NCI-H1694 treated with DMSO at 0.1 percent for 48 hours (cell line): ENCODE data around the gene PPP1R3D.
A peak's percentile ranks its signal among the peaks of the same experiment; 100 is the strongest.
"Not testable (repeated sequence)": the region's sequence is repeated elsewhere in the genome, so short reads cannot be mapped to it uniquely, and the experiment has no call there.

Source experiments
- DNase-seq: peaks from one replicate; lab custom pipeline; 2025; lab: John Stamatoyannopoulos, UW

The PPP1R3D gene, protein sequence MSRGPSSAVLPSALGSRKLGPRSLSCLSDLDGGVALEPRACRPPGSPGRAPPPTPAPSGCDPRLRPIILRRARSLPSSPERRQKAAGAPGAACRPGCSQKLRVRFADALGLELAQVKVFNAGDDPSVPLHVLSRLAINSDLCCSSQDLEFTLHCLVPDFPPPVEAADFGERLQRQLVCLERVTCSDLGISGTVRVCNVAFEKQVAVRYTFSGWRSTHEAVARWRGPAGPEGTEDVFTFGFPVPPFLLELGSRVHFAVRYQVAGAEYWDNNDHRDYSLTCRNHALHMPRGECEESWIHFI

DNA sequence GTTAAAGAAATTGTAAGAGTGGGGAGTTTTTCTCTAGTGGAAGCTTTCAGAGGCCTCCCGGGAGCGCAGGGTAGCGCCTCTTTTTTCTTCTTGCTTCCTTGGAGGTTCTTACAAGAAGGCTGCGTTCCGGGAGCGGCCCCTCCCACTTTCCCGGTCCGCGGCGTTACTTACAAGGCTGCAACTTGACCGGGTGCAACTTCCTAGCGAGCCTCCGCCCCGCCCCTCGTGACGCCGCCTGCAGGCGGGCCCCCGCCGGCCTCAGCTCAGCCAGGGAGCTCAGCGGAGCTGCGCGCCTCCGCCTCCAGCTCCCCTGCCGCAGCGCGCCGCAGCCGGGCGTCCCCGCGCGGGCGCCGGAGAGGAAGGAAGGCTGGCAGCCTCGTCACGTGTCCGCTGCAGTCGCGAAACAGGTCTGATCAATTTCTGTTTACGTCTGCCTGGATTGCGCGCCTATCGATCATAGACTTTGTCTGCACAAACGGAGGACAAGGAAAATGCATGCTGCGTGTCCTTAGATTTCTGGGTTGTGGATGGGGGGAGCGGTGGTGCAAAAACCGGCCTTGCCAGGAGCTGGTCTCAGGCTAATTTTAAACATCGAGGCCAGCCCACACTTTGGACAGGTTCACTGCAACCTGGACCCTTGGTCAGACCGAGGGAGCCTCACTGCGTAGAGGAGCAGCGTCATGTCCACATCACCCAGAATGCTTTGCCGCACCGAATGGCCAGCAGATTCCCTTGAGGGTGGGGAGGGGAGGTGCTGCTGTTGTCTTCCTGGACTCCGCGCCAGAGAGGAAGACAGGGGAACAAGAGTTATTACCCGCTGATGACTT is at the start of gene PPP1R3D, which contains the start of gene FAM217B:
Gene PPP1R3D, minus strand, starts transcription at position 177 of the 827 bp plus-strand sequence. CDS start 374 bp downstream, outside the sequence.
Gene FAM217B, plus strand, starts transcription at position 261 of the 827 bp plus-strand sequence. CDS start 3,555 bp downstream, outside the sequence.
- DNase-seq, result peak; percentile 14

DNA sequence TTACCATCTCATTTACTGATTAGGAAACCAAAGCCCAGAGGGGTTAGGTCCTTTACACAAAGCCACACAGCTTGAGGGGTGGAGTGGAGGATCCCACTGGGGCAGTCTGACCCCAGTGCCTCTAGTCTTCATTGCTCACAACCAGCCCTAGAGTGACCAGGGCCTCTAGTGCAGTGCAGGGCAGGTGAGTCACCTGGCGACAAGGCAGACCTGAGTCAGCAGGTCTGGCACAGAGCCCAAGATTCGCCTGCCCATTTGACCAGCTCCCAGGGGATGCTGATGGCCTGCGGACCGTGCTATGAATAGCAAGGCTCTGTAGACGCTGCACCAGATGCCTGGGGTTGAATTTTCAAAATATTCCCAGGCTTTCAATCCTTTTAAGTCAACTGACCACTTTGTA is 48.0 kb upstream of the PPP1R3D start:
- DNase-seq, result no peak

DNA sequence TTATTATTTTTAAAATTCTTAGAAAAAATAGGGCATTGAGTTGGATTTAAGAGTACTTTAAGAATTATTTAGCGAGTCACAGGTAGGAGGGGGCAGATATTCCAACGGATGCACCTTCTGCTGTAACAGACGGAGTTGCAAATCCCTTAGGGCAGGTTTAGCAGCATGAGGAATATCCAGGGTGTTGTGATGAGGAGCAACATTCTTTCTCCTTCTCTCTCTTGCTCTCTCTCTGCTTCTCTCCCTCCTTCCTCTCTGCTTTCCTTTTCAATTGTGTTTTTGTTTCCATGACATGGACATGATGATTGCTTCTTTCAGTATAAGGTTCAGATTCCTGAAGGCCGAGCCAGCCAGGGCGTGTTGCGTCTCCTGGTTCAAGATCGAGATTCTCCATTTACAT is 47.0 kb upstream of the PPP1R3D start:
- no peak for DNase-seq

DNA sequence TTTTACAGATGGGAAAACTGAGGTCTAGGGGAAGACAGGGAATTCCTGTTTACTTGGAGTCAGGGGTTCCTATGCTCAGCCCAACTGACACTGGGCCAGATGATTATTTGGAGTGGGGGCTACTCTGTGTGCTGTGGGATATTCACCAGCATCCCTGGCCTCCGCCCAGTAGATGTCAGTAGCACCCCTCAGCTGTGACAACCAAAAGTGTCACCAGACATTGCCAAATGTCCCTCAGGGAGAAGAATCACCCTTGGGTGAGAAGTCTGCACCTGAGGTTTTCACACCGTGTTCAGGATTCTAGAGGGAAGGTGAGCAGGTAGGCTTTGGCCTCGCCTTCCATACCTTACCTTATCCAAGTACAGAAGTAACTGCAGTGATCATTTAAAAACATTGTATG is 45.8 kb upstream of the PPP1R3D start:
- DNase-seq, result no peak

DNA sequence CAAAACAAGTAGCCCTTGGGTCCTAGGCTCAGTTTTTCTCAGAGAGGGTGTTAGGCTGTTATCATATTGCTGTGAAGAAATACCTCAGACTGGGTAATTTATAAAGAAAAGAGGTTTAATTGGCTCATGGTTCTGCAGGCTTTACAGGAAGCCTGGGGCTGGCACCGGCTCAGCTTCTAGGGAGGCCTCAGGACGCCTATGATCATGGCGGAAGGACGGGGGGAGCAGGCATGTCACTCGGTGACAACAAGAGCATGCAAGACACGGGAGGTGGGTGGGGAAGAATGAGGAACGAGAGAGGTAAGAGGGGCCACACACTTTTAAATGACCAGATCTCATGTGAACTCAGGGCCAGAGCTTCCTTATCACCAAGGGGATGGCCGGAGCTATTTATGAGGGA is 45.1 kb upstream of the PPP1R3D start:
- DNase-seq, result no peak

DNA sequence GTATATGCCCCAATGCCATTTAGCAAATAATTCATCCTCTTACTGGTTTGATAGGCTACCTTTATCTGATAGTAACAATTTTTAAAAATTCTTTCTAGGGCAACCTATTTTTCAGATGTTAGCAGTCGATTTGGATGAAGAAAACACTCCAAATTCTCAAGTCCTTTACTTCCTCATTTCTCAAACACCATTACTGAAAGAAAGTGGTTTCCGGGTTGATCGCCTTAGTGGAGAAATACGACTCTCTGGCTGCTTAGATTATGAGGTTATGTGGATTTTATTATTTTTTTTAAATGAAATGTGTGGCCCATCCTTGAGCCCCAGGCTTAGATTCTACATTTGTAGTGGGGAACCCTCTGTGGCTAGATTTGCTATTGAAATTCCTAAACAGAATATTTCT is 44.4 kb upstream of the PPP1R3D start:
- no peak for DNase-seq

DNA sequence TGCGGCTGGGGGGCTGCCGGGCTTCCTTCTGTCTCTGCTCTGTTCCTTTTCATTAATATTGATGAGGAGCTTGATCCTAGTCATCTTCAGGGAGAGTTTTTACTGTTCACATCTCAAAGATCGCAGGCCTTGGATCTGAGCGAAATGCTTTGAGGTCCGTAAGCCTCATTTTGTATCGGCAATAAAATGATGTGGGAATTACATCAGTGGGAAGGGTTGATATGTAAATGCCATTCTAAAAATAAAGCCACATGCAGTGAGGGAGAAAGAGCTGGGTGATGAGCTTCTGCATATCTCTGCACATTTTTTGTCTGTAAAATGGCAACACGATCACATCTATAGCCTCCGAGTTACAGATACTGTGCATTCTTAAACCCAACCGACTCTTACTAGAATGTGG is 43.0 kb upstream of the PPP1R3D start:
- DNase-seq, result no peak

DNA sequence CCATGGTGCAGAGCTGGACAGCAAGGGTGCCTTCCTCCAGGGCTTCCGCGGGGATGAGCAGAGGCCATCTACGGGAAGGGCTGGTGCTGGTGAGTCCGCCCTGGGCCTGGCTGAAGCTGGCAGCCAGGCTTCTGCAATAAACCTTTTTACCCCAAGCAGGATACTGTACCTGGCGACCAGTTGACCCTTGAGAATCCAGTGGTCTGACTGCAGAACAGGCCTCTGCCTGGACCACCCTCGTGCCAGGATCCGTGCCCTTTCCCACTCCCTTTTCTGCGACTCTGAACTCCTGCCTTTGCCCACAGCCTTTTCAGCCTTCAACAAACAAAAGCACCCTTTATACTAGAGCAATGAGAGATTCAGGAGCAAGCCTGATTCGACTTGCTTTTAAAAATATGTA is 37.0 kb upstream of the PPP1R3D start:
- no peak for DNase-seq

DNA sequence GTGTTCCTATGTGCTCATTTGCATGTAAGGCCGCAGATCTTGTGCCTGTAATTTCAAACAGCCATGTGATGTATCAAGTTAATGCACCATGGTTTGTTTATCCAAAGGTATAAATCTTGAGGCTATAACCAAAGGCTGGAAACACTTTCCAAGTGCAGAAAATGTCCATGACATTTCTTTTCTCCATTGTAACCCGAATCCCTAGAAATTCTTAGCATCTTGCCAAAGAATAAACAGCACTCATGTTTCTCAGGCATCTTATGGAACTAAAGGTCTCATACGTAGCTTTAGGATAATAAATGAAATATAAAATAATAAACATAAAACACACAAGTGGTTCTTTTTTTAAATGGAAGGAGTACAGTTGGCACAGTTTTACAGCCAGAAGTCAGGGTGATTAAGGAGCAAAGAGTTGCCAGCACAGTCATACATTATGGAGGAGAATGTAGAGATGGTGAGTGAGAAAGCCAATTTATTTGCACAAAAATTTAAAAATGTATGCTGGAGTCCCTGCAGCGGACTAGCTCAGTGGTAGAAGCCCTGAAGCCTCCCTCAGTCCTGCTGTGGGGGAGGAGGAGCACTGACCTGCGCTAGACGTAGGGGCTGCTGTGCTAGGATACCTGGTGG is 36.2 kb upstream of the PPP1R3D start:
- DNase-seq, result no peak

DNA sequence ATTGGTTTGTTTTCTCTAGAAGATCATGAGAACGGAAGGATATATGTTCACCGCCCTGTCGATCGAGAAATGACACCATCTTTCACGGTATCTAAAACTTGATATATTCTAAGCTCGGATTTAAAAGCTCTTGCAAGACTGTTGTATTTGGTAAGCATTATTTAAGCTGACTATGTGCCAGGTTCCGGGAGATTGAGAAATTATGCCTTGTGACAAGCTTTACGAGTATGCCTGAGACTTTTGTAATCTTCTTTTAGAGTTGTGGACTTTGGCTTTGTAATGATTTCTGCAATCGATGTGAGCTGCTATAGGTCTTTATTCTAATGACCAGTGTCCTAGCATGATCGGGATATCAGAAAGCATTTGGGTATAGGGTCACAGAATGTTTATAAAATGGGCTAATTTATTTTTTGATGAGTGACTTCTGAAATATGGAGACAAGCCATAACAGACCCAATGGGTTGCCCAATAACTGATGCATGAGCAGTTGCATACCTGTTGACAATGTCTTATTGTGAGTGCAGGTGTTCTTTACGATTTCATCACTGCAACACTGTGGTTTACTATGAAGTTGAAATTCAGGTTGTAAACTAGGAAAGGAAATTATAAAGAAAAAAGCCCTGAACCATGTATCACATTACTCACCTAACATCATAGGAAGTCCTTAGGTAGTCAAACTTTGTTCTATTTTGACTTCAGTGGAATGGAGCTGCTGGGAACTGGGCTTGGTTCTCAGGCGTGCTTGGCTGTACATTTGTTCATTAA is 32.1 kb upstream of the PPP1R3D start:
- no peak for DNase-seq

DNA sequence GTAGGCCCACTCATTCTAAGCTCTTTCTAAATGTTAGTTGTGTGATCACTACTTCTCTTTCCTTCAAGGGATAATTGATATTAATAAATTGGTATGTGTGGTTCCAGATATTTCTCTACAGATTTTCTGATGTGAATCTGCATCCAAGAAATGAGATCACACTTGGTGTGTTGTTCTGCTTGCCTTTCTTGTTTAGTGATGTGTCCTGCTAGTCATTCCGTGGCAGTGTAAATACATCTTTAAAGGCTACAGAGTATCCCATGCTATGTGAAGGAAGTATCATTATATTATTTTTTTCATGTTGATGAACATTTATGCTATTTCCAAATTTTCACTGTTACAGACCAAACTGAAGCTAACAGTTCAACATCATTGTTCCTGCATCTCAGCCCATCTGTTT is 31.3 kb upstream of the PPP1R3D start:
- no peak for DNase-seq

DNA sequence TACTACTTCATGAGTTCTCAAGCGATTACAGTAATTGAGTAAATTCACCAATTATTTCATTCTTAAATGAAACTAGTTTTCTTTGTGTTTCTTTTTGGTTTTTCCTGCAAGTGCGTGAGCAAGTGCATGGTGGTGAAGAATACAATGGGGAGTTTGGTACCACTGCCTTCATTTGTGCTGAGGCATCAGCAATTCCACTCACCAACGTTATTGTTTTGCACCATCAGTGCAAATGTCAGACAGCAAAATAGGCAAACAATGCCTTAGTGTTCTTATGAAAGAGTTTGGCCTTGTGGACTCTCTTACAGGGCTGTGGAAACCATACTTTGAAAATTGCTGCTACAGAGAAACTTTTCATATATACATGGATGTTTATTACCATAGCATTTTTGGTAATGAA is 26.3 kb upstream of the PPP1R3D start:
- no peak for DNase-seq

DNA sequence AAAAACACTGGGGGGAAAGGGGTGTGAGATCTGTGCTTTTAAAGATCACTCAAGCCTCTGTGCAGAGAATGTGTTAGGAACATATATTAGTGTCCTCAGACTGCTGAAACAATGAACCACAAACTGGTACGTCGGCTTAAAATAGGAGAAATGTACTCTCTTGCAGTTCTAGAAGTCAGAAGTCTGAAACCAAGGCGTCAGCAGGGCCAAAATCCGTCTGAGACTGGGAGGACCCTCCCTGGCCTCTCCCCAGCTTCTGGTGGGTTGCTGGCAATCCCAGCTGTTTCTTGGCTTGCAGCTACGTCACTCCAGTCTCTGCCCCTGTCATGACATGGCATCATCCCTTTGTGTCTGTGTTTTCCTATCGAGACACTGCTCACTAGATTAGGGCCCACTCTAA is 22.1 kb upstream of the PPP1R3D start:
- no peak for DNase-seq

DNA sequence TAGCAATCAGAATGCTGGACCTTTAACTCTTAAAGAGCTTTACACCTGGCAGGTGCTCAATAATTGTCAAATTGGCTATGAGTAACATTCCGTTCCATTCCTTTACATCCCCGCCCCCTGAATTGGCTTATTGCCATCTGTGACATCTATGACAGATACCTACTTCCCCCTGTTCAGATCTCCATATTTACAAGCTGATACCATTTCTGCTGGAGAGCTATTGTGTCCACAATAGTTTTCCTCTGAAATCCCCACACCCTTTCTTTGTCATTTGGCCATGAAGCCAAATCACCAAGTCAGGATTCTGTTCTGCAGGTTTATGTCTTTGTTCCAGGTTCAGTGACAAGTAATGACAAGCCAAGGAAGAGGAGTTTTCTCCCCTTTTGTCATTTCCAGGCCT is 21.3 kb upstream of the PPP1R3D start:
- no peak for DNase-seq

DNA sequence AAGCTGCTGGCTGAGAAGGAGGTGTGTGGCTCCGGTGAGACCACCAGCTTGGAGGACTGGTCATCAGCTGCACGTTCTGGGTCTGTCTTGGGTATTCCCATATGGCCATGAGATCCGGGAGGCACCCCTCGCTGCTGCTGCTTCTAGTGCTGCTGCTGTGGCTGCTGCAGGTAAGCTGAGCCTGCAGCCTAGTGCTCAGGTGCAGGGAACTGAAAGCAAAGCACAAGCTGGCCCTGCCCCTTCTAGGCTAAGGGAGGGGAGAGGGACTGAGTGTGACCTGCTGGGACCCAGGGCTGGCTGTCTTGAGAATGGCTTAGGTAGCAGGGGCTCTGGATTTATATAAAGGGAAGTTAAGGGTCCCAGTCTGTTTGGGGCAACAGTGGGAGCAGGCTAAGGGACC is 18.5 kb upstream of the PPP1R3D start:
- DNase-seq, result no peak

DNA sequence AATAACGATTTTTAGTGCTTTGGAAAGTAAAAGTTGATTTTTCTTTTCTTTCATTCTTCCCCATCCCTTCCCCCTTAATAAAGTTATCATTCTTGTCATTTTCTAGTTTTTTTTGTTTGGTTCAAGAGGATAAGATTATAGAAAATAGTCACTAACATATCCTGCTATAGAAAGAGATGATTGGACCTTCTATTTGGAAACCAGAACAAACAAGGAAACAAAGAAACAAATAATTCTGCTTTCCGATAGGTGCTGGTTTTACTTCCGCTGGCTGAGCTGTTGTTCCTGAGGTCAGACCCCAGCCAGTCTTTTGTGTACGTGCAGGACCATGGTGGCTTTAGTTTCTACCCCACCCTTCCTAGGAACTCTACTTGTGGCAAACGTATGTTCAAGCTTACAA is 18.0 kb upstream of the PPP1R3D start, which contains the start of gene CDH26:
Gene CDH26, plus strand, starts transcription at position 301 of the 400 bp plus-strand sequence. CDS start 304 bp downstream, outside the sequence.
- DNase-seq, result no peak

DNA sequence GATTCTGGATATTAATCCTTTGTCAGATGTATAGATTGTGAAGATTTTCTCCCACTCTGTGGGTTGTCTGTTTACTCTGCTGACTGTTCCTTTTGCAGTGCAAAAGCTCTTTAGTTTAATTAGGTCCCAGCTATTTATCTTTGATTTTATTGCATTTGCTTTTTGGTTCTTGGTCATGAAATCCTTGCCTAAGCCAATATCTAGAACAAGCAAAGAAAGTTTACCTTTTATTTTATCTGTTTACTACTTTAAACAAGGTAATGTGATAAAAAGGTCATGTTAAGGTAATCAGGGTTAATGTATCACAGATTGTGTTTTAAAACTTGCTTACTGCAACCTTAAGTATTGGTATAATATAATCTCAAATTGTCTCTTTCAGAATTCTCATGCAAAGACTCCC is 17.5 kb upstream of the PPP1R3D start:
- not testable (repeated sequence) for DNase-seq

DNA sequence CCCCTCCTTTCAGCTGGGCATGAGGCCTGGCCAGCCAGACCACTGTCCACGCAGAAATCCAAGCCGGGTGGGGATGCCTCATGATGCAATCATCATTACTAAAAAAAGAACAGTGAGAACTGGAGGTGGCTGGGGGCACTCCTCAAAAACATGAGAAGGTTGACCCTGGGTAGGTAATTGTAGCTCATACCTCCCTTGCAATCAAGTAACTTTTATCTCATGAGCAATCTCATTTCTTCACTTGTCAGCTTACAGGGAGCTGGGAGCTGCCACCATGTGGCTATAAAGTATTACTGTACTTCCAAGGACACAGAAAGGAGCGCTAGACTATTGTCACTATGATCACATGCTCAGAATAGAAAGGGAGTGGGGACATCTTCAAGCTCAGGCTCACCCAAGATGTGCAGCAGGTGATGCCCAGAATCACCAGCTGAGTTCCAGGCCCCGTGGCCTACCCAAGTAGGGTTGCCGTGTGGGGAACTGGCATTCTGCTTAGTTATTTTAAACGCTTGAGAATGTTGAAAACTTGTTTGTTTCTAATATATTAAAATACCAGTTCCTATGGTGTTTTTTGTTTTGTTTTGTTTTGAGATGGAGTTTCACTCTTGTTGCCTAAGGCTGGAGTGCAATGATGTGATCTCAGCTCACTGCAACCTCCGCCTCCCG is 15.2 kb upstream of the PPP1R3D start:
- DNase-seq, result no peak

DNA sequence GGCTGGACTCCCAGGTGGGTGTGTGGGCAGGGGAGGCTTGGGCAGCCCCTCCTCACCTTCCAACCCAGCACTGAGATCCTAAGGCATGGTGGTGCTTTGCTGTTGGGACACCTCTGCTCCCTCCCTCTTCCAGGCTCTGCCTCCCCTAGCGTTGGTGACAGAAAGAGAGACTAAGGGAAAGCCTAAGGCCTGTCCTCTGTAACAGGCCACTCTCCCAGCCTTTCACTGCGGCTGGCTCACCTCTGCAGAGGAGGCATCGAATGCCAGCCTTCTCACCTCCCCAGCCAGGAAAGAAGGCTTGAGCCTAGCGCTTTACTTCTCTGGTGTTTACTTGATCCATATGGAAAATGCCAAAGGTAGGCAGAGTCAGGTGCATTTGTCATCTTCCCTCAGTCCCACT is 14.6 kb upstream of the PPP1R3D start:
- DNase-seq, result no peak

DNA sequence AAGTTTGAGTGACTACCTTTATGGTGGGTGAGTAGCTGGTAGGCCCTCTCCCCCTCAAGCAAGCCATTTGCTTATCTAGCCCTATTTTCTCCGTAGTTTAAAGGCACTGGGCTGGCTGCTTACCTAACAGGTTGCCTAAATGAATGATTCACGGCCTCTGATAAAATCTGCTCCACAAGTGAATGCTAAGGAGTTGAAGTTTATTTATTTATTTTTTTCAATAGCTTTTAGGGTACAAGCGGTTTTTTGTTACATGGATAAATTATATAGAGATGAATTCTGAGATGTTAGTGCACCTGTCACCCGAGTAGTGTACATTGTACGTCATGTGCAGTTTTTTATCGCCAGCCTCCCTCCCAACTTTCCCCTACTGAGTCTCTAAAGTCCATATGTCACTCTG is 9.8 kb upstream of the PPP1R3D start:
- DNase-seq, result no peak
